ENCODE results near the gene SLCO3A1.

DNA sequence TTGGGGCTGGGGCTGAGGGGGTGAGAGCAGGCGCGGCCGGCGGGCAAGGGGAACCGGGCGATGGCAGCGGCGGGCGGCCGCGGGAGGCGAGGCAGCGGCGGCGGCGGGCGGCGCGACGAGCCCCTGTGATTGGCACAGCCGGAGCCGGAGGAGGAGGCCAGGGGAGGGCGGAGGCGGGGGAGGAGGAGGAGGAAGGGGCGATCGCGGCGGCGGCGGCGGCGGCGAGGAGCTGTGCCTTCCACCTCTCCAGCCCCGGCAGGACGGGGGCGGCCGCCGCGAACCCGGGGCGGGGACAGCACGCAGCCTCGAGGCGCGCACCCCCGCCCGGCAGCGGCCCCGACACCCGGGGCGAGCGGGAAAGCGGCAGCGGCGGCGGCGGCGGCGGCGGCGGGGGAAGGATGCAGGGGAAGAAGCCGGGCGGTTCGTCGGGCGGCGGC lies at the start of gene SLCO3A1:
- TF ChIP-seq CTCF (conservative IDR thresholded peaks at IDR 0.05) (no peak), EZH2 (IDR thresholded peaks at IDR 0.05; ENCODE audit: low read depth) (no peak)

Measured in PC-9 (cell line).